Testis (tissue), 3 donors: ENCODE data around the gene IQSEC3. TPM values are rescaled to one million over a fixed set of nuclear protein-coding genes. Genes with fewer than 3 reads are reported as not detected.

Experiments
- DNase-seq: peaks from one replicate; pipeline ENCODE4 v3.0.0-alpha.2; 2019
- H3K27ac ChIP-seq, 2 donors: fragments of 200-600 bp; sonication (generic); one replicate each; pipeline ENCODE4 v1.5.1; 2019
- H3K27me3 ChIP-seq: fragments of 200-600 bp; sonication (generic); one replicate; pipeline ENCODE4 v1.5.1; 2019
- H3K36me3 ChIP-seq: fragments of 200-600 bp; sonication (generic); one replicate; pipeline ENCODE4 v1.5.1; 2017; ENCODE audit warnings: low read depth; ENCODE audit errors: missing control alignments
- H3K4me1 ChIP-seq: fragments of 200-600 bp; sonication (generic); one replicate; pipeline ENCODE4 v1.5.1; 2019
- H3K4me3 ChIP-seq, 2 donors: fragments of 200-600 bp; sonication (generic); one replicate each; pipeline ENCODE4 v1.5.1; 2017 to 2019
- H3K9me3 ChIP-seq: fragments of 200-600 bp; sonication (generic); one replicate; pipeline ENCODE4 v1.5.1; 2017
- CTCF ChIP-seq, 3 experiments: fragments of 450-650 bp in 2 of 3; fragments of 200-600 bp in 1 of 3; sonication (generic) in 1 of 3; IDR thresholded peaks; one replicate each; pipeline ENCODE4 v1.5.1; 2016 to 2019; ENCODE audit warnings: antibody characterized with exemption in 3 of 3, mild to moderate bottlenecking in 2 of 3, moderate library complexity in 1 of 3
- POLR2A ChIP-seq: fragments of 450-650 bp; IDR thresholded peaks from one replicate; pipeline ENCODE4 v1.6.1; 2017; ENCODE audit warnings: antibody characterized with exemption, mild to moderate bottlenecking, moderate library complexity
- WGBS, 2 donors: methylation state at CpG; one replicate each; pipeline ENCODE4 v1.1.5; 2018; 5-methylcytosine and 5-hydroxymethylcytosine counted together
- intact Hi-C: fragments of 100-400 bp; cut with DNase I; formaldehyde crosslinking; loops from one replicate; pipeline ENCODE4 v1.15.1; 2023; ENCODE audit warnings: low total_unique reads
- polyA plus RNA-seq: library from polyadenylated mRNA; stranded (reverse); fragments of 350-450 nt; fragmentation: Illumina TruSeq; extraction: RNeasy Lipid Tissue Mini Kit (QIAGEN cat#74804); gene quantifications from one replicate; pipeline ENCODE4 v1.2.3, GENCODE V29; 2014; ENCODE audit warnings: low read depth, low replicate concordance; ENCODE audit not compliant: insufficient read depth
- total RNA-seq, 2 donors: library from RNA; depleted of rRNA; stranded (reverse); fragments of >200 nt; gene quantifications; one replicate each; pipeline ENCODE4 v1.2.3, GENCODE V29; 2016

IQSEC3 gene
- total and polyA plus RNA-seq, 3 donors from 2014 or later = 3.9 to 12.2 (median 4.5) TPM

GRCh38 chr12:206746-207440 lies 140.3 kb downstream of the IQSEC3 start:
- TF ChIP-seq POLR2A (no peak), CTCF (IDR thresholded peaks at IDR 0.05) (no peak)
- Histone ChIP-seq H3K27me3 (no peaks in the 10 kb centered on the region), H3K9me3 (no peaks in the 10 kb centered on the region), H3K4me1 (no peaks in the 10 kb centered on the region), H3K4me3 (no peak overlapping the region), H3K36me3 (no peaks in the 10 kb centered on the region), H3K27ac (no peak overlapping the region)
- intact Hi-C loops = no loop called here
- WGBS, 2 donors = 90 to 93% methylated on average over 15 to 21 of the region's 21 CpGs
- no peak for DNase-seq

DNA sequence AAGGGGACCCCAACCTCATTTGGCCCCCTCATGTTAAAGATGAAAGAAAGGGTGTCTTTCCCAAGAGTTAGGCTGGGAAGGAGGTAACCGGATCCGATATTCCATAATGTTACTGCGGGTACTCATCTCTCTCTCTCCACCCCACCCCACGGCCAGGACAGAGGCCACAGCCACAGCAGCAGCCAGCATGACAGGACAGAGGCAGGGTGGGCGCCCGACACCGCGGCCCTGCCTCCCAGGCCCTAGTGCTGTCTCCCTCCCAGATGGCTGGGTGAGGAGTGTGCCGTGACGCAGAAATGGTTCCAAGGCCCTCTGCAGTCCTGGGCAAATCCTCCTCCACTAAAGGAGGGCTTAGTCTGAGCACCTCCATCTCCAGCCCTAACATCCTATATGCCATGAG lies 141.2 kb downstream of the IQSEC3 start:
- Histone ChIP-seq H3K27me3 (no peaks in the 10 kb centered on the region), H3K36me3 (no peaks in the 10 kb centered on the region), H3K9me3 (no peaks in the 10 kb centered on the region), H3K4me1 (no peaks in the 10 kb centered on the region), H3K4me3 (no peak overlapping the region), H3K27ac (no peak overlapping the region)
- DNase-seq = no peak
- TF ChIP-seq CTCF (IDR thresholded peaks at IDR 0.05) (no peak), POLR2A (no peak)
- intact Hi-C loops = no loop called here
- 92 to 93% methylated on average over 8 to 10 of the region's 10 CpGs for WGBS, 2 donors

DNA sequence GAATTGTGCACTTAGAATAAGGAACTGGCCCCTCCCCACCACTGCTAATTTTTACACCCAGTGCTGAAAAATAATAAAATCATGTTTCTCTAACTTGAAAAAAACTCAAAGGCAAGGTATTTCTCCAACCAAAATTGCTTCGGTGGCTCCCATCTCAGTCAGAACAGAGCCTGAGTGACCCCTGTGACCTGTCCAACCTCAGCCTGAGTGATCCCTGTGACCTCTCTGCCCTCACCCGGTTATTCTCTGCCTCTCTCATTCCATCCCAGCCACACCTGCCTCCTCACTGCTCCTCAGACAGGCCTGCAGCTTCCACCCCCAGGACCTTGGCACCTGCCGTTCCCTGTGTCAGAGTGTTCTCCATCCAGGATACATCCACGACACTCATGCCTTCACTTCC lies 142.2 kb downstream of the IQSEC3 start:
- Histone ChIP-seq H3K36me3 (no peaks in the 10 kb centered on the region), H3K9me3 (no peaks in the 10 kb centered on the region), H3K27me3 (no peaks in the 10 kb centered on the region), H3K4me3 (no peak overlapping the region), H3K27ac (no peak overlapping the region), H3K4me1 (no peaks in the 10 kb centered on the region)
- WGBS, 2 donors = 78 to 87% methylated on average over 4 of the region's 4 CpGs
- intact Hi-C loops = no loop called here
- DNase-seq = no peak
- no peak for TF ChIP-seq POLR2A
- TF ChIP-seq CTCF (IDR thresholded peaks at IDR 0.05) = no peak

GRCh38 chr12:209246-209645 lies 142.7 kb downstream of the IQSEC3 start:
- Histone ChIP-seq H3K36me3 (no peaks in the 10 kb centered on the region), H3K27me3 (no peaks in the 10 kb centered on the region), H3K27ac (no peak overlapping the region), H3K4me1 (no peaks in the 10 kb centered on the region), H3K4me3 (no peak overlapping the region), H3K9me3 (no peaks in the 10 kb centered on the region)
- DNase-seq = no peak
- WGBS, 2 donors = 85 to 91% methylated on average over 14 of the region's 15 CpGs
- intact Hi-C loops = no loop called here
- TF ChIP-seq CTCF (IDR thresholded peaks at IDR 0.05) (no peak), POLR2A (no peak)

DNA sequence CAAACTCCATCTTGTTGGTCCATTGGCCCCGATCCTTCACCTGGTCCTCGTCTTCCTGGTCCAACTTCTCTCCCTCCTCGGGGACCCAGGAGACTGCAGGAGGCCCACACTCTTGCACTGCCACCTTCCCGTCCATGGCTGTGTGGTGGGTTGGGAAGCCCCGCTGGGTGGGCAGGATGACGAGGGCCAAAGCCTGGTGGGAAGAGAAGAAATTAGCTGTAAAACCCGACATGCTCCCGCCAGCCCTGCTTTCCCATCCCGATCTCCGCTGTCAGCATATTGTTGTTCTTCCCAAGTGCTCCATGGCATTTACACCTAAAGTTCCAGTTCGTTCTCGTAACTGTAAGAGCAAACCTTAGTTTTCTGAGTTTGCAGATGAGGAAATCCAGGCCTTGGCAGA lies 143.3 kb downstream of the IQSEC3 start:
- 88 to 94% methylated on average over 12 of the region's 12 CpGs for WGBS, 2 donors
- TF ChIP-seq CTCF (IDR thresholded peaks at IDR 0.05) = no peak
- TF ChIP-seq POLR2A = no peak
- Histone ChIP-seq H3K4me3 (no peak overlapping the region), H3K27me3 (no peaks in the 10 kb centered on the region), H3K36me3 (no peaks in the 10 kb centered on the region), H3K4me1 (no peaks in the 10 kb centered on the region), H3K27ac (no peak overlapping the region), H3K9me3 (no peaks in the 10 kb centered on the region)
- intact Hi-C loops = no loop called here
- DNase-seq = no peak
